ENCODE measurements around the gene DGLUCY. TPM values are rescaled to one million over a fixed set of nuclear protein-coding genes. Genes with fewer than 3 reads are reported as not detected.

Gene DGLUCY
- polyA plus RNA-seq, 3 donors = 54.9 to 88.4 (median 66.0) TPM

DNA sequence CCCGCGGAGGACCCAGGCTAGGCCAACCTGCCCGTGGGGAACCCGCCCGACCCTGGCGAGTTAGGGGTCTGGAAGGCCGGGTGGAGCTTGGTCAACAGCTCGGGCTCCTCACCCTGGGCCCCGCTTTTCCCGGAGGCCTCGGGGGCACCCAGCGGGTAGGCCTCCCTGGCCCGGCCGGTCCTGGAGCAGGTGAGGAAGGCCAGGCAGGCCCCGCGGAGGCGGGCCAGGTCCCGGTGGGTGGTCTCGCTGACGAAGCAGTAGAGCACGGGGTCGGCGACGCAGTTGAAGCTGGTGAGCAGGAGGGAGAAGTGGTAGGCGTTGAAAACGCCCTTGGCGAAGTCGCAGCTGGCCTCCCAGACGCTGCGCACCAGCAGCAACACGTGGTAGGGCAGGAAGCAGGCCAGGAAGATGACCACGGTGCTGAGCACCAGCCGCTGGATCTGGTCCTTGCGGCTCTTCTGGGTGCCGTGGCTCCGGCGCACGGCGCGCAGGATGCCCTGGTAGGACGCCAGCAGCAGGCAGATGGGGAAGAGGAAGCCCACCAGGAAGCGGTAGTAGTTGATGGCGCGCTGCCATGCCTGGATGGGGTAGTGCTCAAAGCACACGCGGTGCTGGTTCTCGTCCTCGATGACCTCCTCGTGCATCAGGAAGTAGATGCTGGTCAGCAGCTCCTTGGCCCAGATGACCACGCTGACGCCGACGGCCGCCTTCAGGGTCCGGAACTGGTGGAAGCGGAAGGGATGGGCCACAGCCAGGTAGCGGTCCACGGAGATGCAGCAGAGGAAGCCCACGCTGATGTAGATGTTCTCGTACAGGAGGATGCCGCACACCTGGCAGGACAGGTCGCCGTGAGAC is 120.3 kb downstream of the DGLUCY start:
- no peaks in the 10 kb centered on the region for H3K27me3 ChIP-seq (ENCODE audit: control insufficient read depth in 2 of 2, insufficient read depth in 2 of 2, low read length in 2 of 2)
- Mint-ChIP-seq H3K9me3 (peaks cover 8 to 18% (median 11%) of the 10 kb centered on the region in 7 donors), H3K36me3 (peaks cover 11 to 15% of the 10 kb centered on the region in 2 donors), H3K4me1 (peaks cover 58% of the 10 kb centered on the region), H3K4me3 (no peak overlapping the region), H3K27ac (no peak overlapping the region), H3K27me3 (ENCODE audit: low read depth in 3 of 3) (peaks cover 7 to 12% (median 11%) of the 10 kb centered on the region in 3 donors)
- no peaks in the 10 kb centered on the region for H3K36me3 ChIP-seq (replicated peaks in 1 of 2; ENCODE audit: control insufficient read depth in 1 of 2, insufficient read depth in 2 of 2, low read length in 2 of 2)
- H3K9me3 ChIP-seq (replicated peaks in 1 of 2; ENCODE audit: control insufficient read depth in 1 of 2, insufficient read depth in 1 of 2, low read length in 2 of 2) = peaks cover 0 to 9% of the 10 kb centered on the region in 2 donors
- H3K4me3 ChIP-seq (replicated peaks in 1 of 3; ENCODE audit: low read depth in 2 of 3, low read length in 3 of 3) = no peak overlapping the region
- 86% methylated on average over 55 of the region's 63 CpGs for WGBS (ENCODE audit: insufficient coverage)
- no peak overlapping the region for H3K4me2 ChIP-seq (replicated peaks; ENCODE audit: extremely low read depth, low read length, poor library complexity, severe bottlenecking)
- DNase-seq = no peak
- H3K4me1 ChIP-seq (ENCODE audit: control insufficient read depth in 1 of 2, insufficient read depth in 2 of 2, low read length in 2 of 2) = peaks cover 49 to 54% of the 10 kb centered on the region in 2 donors
- H3K27ac ChIP-seq (ENCODE audit: low read depth in 1 of 2, low read length in 2 of 2) = no peak overlapping the region
- no peak overlapping the region for H2AFZ ChIP-seq (ENCODE audit: insufficient read depth, low read depth, low read length, poor library complexity, severe bottlenecking)
- intact Hi-C loops (cut with micrococcal nuclease) = loop anchor here in 1 of 2 donors (10.0 kb wide), 1 partner anchor 51 kb away; no protein-coding TSS in a partner anchor
- H4K20me1 ChIP-seq (ENCODE audit: insufficient read depth, low read length) = no peaks in the 10 kb centered on the region
- no peaks in the 10 kb centered on the region for H3K79me2 ChIP-seq (ENCODE audit: insufficient read depth, low read length)
- TF ChIP-seq, protein P1, sequence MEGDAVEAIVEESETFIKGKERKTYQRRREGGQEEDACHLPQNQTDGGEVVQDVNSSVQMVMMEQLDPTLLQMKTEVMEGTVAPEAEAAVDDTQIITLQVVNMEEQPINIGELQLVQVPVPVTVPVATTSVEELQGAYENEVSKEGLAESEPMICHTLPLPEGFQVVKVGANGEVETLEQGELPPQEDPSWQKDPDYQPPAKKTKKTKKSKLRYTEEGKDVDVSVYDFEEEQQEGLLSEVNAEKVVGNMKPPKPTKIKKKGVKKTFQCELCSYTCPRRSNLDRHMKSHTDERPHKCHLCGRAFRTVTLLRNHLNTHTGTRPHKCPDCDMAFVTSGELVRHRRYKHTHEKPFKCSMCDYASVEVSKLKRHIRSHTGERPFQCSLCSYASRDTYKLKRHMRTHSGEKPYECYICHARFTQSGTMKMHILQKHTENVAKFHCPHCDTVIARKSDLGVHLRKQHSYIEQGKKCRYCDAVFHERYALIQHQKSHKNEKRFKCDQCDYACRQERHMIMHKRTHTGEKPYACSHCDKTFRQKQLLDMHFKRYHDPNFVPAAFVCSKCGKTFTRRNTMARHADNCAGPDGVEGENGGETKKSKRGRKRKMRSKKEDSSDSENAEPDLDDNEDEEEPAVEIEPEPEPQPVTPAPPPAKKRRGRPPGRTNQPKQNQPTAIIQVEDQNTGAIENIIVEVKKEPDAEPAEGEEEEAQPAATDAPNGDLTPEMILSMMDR (IDR thresholded peaks at IDR 0.05) = no peak
- no peak overlapping the region for H3K9ac ChIP-seq (ENCODE audit: insufficient read depth, low read length, poor library complexity, severe bottlenecking)

DNA sequence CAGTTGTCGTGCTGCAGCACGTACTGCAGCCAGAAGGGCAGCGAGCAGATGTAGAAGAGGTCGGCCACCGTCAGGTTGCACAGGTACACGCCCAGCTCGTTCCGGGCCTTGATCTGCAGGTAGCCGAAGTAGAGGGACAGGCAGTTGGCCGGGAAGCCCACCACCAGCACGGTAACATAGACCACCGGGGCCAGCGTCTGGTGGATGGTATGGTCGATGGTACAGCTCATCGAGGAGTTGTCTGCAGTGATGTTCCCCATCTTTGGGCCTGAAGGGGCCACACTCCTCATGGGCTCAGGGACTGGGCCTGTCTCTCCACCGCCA is 120.9 kb downstream of the DGLUCY start:
- H3K9me3 Mint-ChIP-seq = peaks cover 11 to 23% (median 14%) of the 10 kb centered on the region in 7 donors
- Histone ChIP-seq H3K27me3 (ENCODE audit: control insufficient read depth in 2 of 2, insufficient read depth in 2 of 2, low read length in 2 of 2) (no peaks in the 10 kb centered on the region), H3K79me2 (ENCODE audit: insufficient read depth, low read length) (no peaks in the 10 kb centered on the region), H3K9me3 (replicated peaks in 1 of 2; ENCODE audit: control insufficient read depth in 1 of 2, insufficient read depth in 1 of 2, low read length in 2 of 2) (peaks cover 0 to 9% of the 10 kb centered on the region in 2 donors), H3K9ac (ENCODE audit: insufficient read depth, low read length, poor library complexity, severe bottlenecking) (no peak overlapping the region), H3K4me2 (replicated peaks; ENCODE audit: extremely low read depth, low read length, poor library complexity, severe bottlenecking) (no peak overlapping the region), H2AFZ (ENCODE audit: insufficient read depth, low read depth, low read length, poor library complexity, severe bottlenecking) (no peak overlapping the region), H3K4me1 (ENCODE audit: control insufficient read depth in 1 of 2, insufficient read depth in 2 of 2, low read length in 2 of 2) (peaks cover 43 to 48% of the 10 kb centered on the region in 2 donors), H3K36me3 (replicated peaks in 1 of 2; ENCODE audit: control insufficient read depth in 1 of 2, insufficient read depth in 2 of 2, low read length in 2 of 2) (no peaks in the 10 kb centered on the region), H4K20me1 (ENCODE audit: insufficient read depth, low read length) (no peaks in the 10 kb centered on the region), H3K4me3 (replicated peaks in 1 of 3; ENCODE audit: low read depth in 2 of 3, low read length in 3 of 3) (no peak overlapping the region), H3K27ac (ENCODE audit: low read depth in 1 of 2, low read length in 2 of 2) (no peak overlapping the region)
- H3K4me1 Mint-ChIP-seq = peaks cover 52% of the 10 kb centered on the region
- DNase-seq = no peak
- peaks cover 11 to 13% of the 10 kb centered on the region in 2 donors for H3K36me3 Mint-ChIP-seq
- no peak overlapping the region for H3K4me3 Mint-ChIP-seq
- WGBS (ENCODE audit: insufficient coverage) = 98% methylated on average over 16 of the region's 16 CpGs
- TF ChIP-seq, protein P1 (IDR thresholded peaks at IDR 0.05) = no peak
- no peak overlapping the region for H3K27ac Mint-ChIP-seq
- intact Hi-C loops (cut with micrococcal nuclease) = loop anchor here in 1 of 2 donors (10.0 kb wide), 1 partner anchor 50 kb away; no protein-coding TSS in a partner anchor
- H3K27me3 Mint-ChIP-seq (ENCODE audit: low read depth in 3 of 3) = peaks cover 9 to 12% (median 10%) of the 10 kb centered on the region in 3 donors
